AG09309 (cell line): Measurements from ENCODE around the gene SPNS2.

ENCODE experiments used
- DNase-seq: peaks from one replicate; pipeline ENCODE4 v3.0.0-alpha.2; 2010; ENCODE audit warnings: low read depth
- H3K4me3 ChIP-seq: 2 replicates; pipeline ENCODE4 v1.5.1; 2011; ENCODE audit warnings: mild to moderate bottlenecking, low read depth, low read length, moderate library complexity; ENCODE audit not compliant: control insufficient read depth
- CTCF ChIP-seq: IDR thresholded peaks from 2 replicates; pipeline ENCODE4 v1.5.1; 2011; ENCODE audit warnings: mild to moderate bottlenecking, low read depth, low read length, inconsistent platforms; ENCODE audit not compliant: insufficient read depth, control insufficient read depth; ENCODE audit errors: missing control alignments

The SPNS2 gene

DNA sequence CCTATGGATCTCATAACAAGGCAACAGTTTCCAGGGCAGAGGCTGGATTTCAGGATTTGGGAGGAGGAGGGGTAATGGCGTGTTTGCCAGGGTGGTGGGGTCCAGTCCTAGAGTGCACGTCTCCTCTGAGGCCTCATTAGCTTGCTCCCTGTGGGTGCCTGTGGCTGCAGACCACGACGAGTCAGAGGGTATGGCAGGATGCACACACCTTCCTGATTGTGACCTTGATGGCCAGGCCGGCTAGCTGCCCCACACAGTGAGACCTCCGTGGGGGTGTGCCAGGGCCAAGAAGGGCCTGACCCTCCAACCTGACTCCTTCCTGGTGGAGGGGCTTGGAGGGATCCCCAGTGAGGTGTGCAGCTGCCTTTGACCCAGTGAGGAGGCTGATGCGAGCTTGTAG lies 81.6 kb downstream of the SPNS2 start:
- TF ChIP-seq CTCF, result no peak
- no peak overlapping the region for H3K4me3 ChIP-seq
- no peak for DNase-seq

- no peak for DNase-seq
- no peak overlapping the region for H3K4me3 ChIP-seq
- no peak for TF ChIP-seq CTCF
These were observed 83.4 kb downstream of the SPNS2 start for GRCh38 chr17:4582101-4582501.

- H3K4me3 ChIP-seq, result no peak overlapping the region
- TF ChIP-seq CTCF, result no peak
- DNase-seq, result no peak
These were observed 84.0 kb downstream of the SPNS2 start for GRCh38 chr17:4582691-4583090.

- H3K4me3 ChIP-seq, result no peak overlapping the region
- TF ChIP-seq CTCF, result no peak
- DNase-seq, result no peak
These were observed 84.5 kb downstream of the SPNS2 start for GRCh38 chr17:4583206-4583605.

- no peak overlapping the region for H3K4me3 ChIP-seq
- peak; percentile 15 for TF ChIP-seq CTCF
- no peak for DNase-seq
These were observed 85.1 kb downstream of the SPNS2 start for GRCh38 chr17:4583782-4584100.

GRCh38 chr17:4584101-4584916 lies 85.6 kb downstream of the SPNS2 start, which contains the start of gene SMTNL2:
Gene SMTNL2, plus strand, starts transcription at chr17:4584529. Its CDS starts 77 bp downstream, at chr17:4584606.
- DNase-seq, result no peak
- TF ChIP-seq CTCF, result no peak
- no peak within 1 kb of the TSS for H3K4me3 ChIP-seq
